ENCODE results near the gene DNAH17. TPM values are rescaled to one million over a fixed set of nuclear protein-coding genes. Genes with fewer than 3 reads are reported as not detected.

Gene DNAH17
- total RNA-seq, 1 donor from 2014 or later = 0.54 TPM

GRCh38 chr17:78566947-78567346 is 10.2 kb downstream of the DNAH17 start:
- DNase-seq (ENCODE audit: extremely low spot score, unreplicated experiment) = no peak
- no peak overlapping the region for H3K27ac Mint-ChIP-seq (ENCODE audit: unreplicated experiment)

GRCh38 chr17:78563189-78564145 is 13.7 kb downstream of the DNAH17 start:
- Mint-ChIP-seq H3K36me3 (ENCODE audit: unreplicated experiment) (peaks cover 2% of the 10 kb centered on the region), H3K27ac (ENCODE audit: unreplicated experiment) (no peak overlapping the region), H3K4me1 (ENCODE audit: unreplicated experiment) (no peaks in the 10 kb centered on the region), H3K27me3 (ENCODE audit: unreplicated experiment) (peaks cover 4% of the 10 kb centered on the region), H3K9me3 (ENCODE audit: unreplicated experiment) (no peaks in the 10 kb centered on the region), H3K4me3 (ENCODE audit: unreplicated experiment) (no peak overlapping the region)
- DNase-seq (ENCODE audit: extremely low spot score, unreplicated experiment) = no peak
- TF ChIP-seq CTCF (IDR thresholded peaks at IDR 0.05) = no peak

More at GRCh38 chr17:78566947-78567346, 10.2 kb downstream of the DNAH17 start:
- peaks cover 4% of the 10 kb centered on the region for H3K27me3 Mint-ChIP-seq (ENCODE audit: unreplicated experiment)
- H3K9me3 Mint-ChIP-seq (ENCODE audit: unreplicated experiment) = no peaks in the 10 kb centered on the region
- H3K4me1 Mint-ChIP-seq (ENCODE audit: unreplicated experiment) = no peaks in the 10 kb centered on the region
- H3K36me3 Mint-ChIP-seq (ENCODE audit: unreplicated experiment) = peaks cover 2% of the 10 kb centered on the region
- H3K4me3 Mint-ChIP-seq (ENCODE audit: unreplicated experiment) = no peak overlapping the region
- no peak for TF ChIP-seq CTCF (IDR thresholded peaks at IDR 0.05)

DNA sequence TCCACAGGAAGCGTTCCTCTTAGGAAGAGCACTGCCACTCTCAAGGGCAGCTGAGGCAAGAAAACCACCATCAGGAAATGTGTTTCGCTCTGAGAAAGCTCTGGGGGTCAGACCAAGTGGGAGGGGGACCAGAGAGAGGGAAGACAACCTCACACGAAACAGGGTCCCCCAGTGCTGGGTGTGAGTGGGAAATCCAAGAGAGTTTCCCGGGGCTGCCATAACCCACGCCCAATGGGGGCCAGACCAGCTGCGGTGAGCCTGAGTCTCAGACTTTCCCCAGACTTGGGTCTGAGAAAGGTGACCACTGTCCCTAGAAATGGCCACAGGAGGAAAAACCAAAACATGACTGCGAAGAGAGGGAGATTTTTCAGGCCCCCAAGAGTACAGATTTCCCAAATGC is 14.5 kb downstream of the DNAH17 start:
- no peak overlapping the region for H3K27ac Mint-ChIP-seq (ENCODE audit: unreplicated experiment)
- TF ChIP-seq CTCF (IDR thresholded peaks at IDR 0.05) = no peak
- H3K27me3 Mint-ChIP-seq (ENCODE audit: unreplicated experiment) = peaks cover 4% of the 10 kb centered on the region
- H3K36me3 Mint-ChIP-seq (ENCODE audit: unreplicated experiment) = peaks cover 2% of the 10 kb centered on the region
- H3K4me1 Mint-ChIP-seq (ENCODE audit: unreplicated experiment) = no peaks in the 10 kb centered on the region
- H3K4me3 Mint-ChIP-seq (ENCODE audit: unreplicated experiment) = no peak overlapping the region
- no peaks in the 10 kb centered on the region for H3K9me3 Mint-ChIP-seq (ENCODE audit: unreplicated experiment)
- no peak for DNase-seq (ENCODE audit: extremely low spot score, unreplicated experiment)

GRCh38 chr17:78561166-78561565 is 16.0 kb downstream of the DNAH17 start:
- Mint-ChIP-seq H3K27me3 (ENCODE audit: unreplicated experiment) (peaks cover 4% of the 10 kb centered on the region), H3K9me3 (ENCODE audit: unreplicated experiment) (no peaks in the 10 kb centered on the region), H3K4me1 (ENCODE audit: unreplicated experiment) (peaks cover 3% of the 10 kb centered on the region), H3K4me3 (ENCODE audit: unreplicated experiment) (no peak overlapping the region), H3K27ac (ENCODE audit: unreplicated experiment) (no peak overlapping the region), H3K36me3 (ENCODE audit: unreplicated experiment) (peaks cover 2% of the 10 kb centered on the region)
- DNase-seq (ENCODE audit: extremely low spot score, unreplicated experiment) = no peak
- TF ChIP-seq CTCF (IDR thresholded peaks at IDR 0.05) = no peak

DNA sequence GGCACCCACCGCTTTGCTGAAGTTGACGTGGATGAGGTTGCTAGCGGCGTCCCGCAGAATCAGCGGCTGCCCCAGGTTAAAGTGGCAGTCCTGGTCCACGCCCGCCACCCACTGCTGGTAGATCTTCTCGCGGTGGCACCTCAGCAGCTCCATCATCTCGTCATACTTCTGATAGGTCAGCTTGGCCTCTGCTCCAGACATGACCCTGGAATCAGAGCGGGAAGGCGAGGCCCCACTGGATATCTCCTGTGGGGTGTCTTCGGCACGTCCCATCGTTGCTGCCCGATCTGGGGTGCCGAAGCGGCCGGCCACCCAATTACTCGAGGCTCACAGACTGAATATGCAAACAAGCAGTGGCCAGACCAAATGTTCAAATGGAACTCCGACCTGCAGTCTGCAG is 16.5 kb downstream of the DNAH17 start:
- peaks cover 2% of the 10 kb centered on the region for H3K36me3 Mint-ChIP-seq (ENCODE audit: unreplicated experiment)
- no peak for DNase-seq (ENCODE audit: extremely low spot score, unreplicated experiment)
- H3K4me1 Mint-ChIP-seq (ENCODE audit: unreplicated experiment) = peaks cover 3% of the 10 kb centered on the region
- peaks cover 4% of the 10 kb centered on the region for H3K27me3 Mint-ChIP-seq (ENCODE audit: unreplicated experiment)
- no peaks in the 10 kb centered on the region for H3K9me3 Mint-ChIP-seq (ENCODE audit: unreplicated experiment)
- H3K27ac Mint-ChIP-seq (ENCODE audit: unreplicated experiment) = no peak overlapping the region
- H3K4me3 Mint-ChIP-seq (ENCODE audit: unreplicated experiment) = no peak overlapping the region
- TF ChIP-seq CTCF (IDR thresholded peaks at IDR 0.05) = no peak

All from osteocyte (in vitro differentiated cells).